ENCODE measurements around the gene AP5Z1. TPM values are rescaled to one million over a fixed set of nuclear protein-coding genes. Genes with fewer than 3 reads are reported as not detected.

Gene AP5Z1
- total and polyA plus RNA-seq, 2 of the 4 experiments (the other 2 are of a cell fraction) = 9.7 to 38.7 TPM

- no peak overlapping the region for H3K14ac ChIP-seq (replicated peaks; ENCODE audit: low read depth, low read length)
- DNase-seq (no peak), ATAC-seq (ENCODE audit: low read depth) (no peak)
- no peak overlapping the region for H4K91ac ChIP-seq (ENCODE audit: insufficient read depth, low read depth, low read length)
- H2BK120ac ChIP-seq (ENCODE audit: low read depth, low read length) = no peak overlapping the region
- dilution Hi-C loops (cut with HindIII; ENCODE audit: low sequenced_read_pairs, unreplicated experiment) = no loop called here
- no peak overlapping the region for H3K27ac ChIP-seq (ENCODE audit: insufficient read depth, low read length)
- no peak overlapping the region for H3K18ac ChIP-seq (ENCODE audit: low read depth, low read length)
- no peaks in the 10 kb centered on the region for H3K4me1 ChIP-seq (ENCODE audit: control insufficient read depth, insufficient read depth, low read length)
- H3K4me2 ChIP-seq (ENCODE audit: low read depth, low read length) = no peak overlapping the region
- no peaks in the 10 kb centered on the region for H3K9me1 ChIP-seq (ENCODE audit: insufficient read depth, low read length)
- no peak overlapping the region for H3K4ac ChIP-seq (ENCODE audit: low read depth, low read length)
- H4K8ac ChIP-seq (ENCODE audit: low read depth in 2 of 2, low read length in 2 of 2) = no peak overlapping the region
- intact Hi-C loops (cut with micrococcal nuclease) = no loop called here
- in situ Hi-C loops (cut with MboI; ENCODE audit: low sequenced_read_pairs) = no loop called here
- H4K20me1 ChIP-seq (ENCODE audit: insufficient read depth, low read length) = no peaks in the 10 kb centered on the region
- H3K9me3 ChIP-seq (ENCODE audit: control insufficient read depth, insufficient read depth, low read length) = no peaks in the 10 kb centered on the region
- H2BK5ac ChIP-seq (ENCODE audit: low read depth, low read length, poor library complexity, severe bottlenecking) = no peak overlapping the region
- H3K23ac ChIP-seq (ENCODE audit: low read depth, low read length) = no peak overlapping the region
- no peak overlapping the region for H2AFZ ChIP-seq (replicated peaks; ENCODE audit: low read length, poor library complexity)
- H2BK15ac ChIP-seq (ENCODE audit: low read depth, low read length) = no peak overlapping the region
- H4K5ac ChIP-seq (ENCODE audit: low read depth, low read length) = no peak overlapping the region
- H3K79me1 ChIP-seq (ENCODE audit: low read depth in 1 of 2, low read length in 2 of 2) = no peaks in the 10 kb centered on the region
- H2AK9ac ChIP-seq (replicated peaks; ENCODE audit: low read depth, low read length, poor library complexity) = no peak overlapping the region
- no peak overlapping the region for H3K4me3 ChIP-seq (ENCODE audit: insufficient read depth, low read depth, low read length)
- no peak overlapping the region for H3K56ac ChIP-seq (ENCODE audit: extremely low read depth, insufficient read depth, low read length)
- BruUV-seq (replicated peaks) = no TSS peak
- H2AK5ac ChIP-seq (ENCODE audit: low read depth, low read length) = no peak overlapping the region
- H3K36me3 ChIP-seq (ENCODE audit: control insufficient read depth, insufficient read depth, low read length) = peaks cover 71% of the 10 kb centered on the region
- no peaks in the 10 kb centered on the region for H3K27me3 ChIP-seq (ENCODE audit: control insufficient read depth, insufficient read depth, low read length)
- no peak overlapping the region for H2BK20ac ChIP-seq (ENCODE audit: low read depth, low read length)
- CTCF ChIA-PET = no interaction called here
- POLR2A ChIA-PET (ENCODE audit: unreplicated experiment) = no interaction called here
- no peak overlapping the region for H3K9ac ChIP-seq (ENCODE audit: low read depth, low read length)
- 70% methylated on average over 2 of the region's 26 CpGs; no CpG with 5 or more reads in 1 of the 2 experiments for WGBS, 2 experiments (ENCODE audit: extremely low coverage in 2 of 2, insufficient read length in 1 of 2)
- TF ChIP-seq ELK1 (IDR thresholded peaks at IDR 0.05; ENCODE audit: borderline replicate concordance, low read depth, low read length) (no peak), FOS (IDR thresholded peaks at IDR 0.05; ENCODE audit: low read depth, low read length) (no peak), BHLHE40 (IDR thresholded peaks at IDR 0.05; ENCODE audit: low read depth, low read length) (no peak), CTCF (conservative IDR thresholded peaks at IDR 0.05; ENCODE audit: low read depth, low read length) (no peak), RAD21 (IDR thresholded peaks at IDR 0.05; ENCODE audit: low read length) (no peak), SMC3 (IDR thresholded peaks at IDR 0.05; ENCODE audit: low read depth, low read length) (no peak), MXI1 (IDR thresholded peaks at IDR 0.05; ENCODE audit: borderline replicate concordance, low read depth, low read length) (no peak), CHD1 (IDR thresholded peaks at IDR 0.05; ENCODE audit: low read depth, low read length) (no peak), NFE2L2 (IDR thresholded peaks at IDR 0.05; ENCODE audit: low read depth, low read length) (no peak), MAFK (IDR thresholded peaks at IDR 0.05; ENCODE audit: low read depth, low read length) (no peak), RCOR1 (IDR thresholded peaks at IDR 0.05; ENCODE audit: insufficient replicate concordance, low read length) (no peak), USF2 (IDR thresholded peaks at IDR 0.05; ENCODE audit: low read depth, low read length) (no peak), POLR2A (IDR thresholded peaks at IDR 0.05; ENCODE audit: low read depth, low read length) (no peak), CEBPB (IDR thresholded peaks at IDR 0.05; ENCODE audit: low read depth, low read length) (no peak), MAZ (IDR thresholded peaks at IDR 0.05; ENCODE audit: borderline replicate concordance, low read depth, low read length) (no peak)
Measured at GRCh38 chr7:4789194-4790077, 14.0 kb downstream of the AP5Z1 start.
